ENCODE results near the gene EFCAB9.

- no peak for TF ChIP-seq CTCF (IDR thresholded peaks at IDR 0.05)
- TF ChIP-seq POLR2A (IDR thresholded peaks at IDR 0.05), result no peak
Observed at GRCh38 chr5:172175263-172175719, 18.7 kb upstream of the EFCAB9 start.

Data from heart left ventricle (tissue), 13 donors.